Upper lobe of right lung (tissue), 1 donor: Measurements from ENCODE around the gene INIP. TPM values are rescaled to one million over a fixed set of nuclear protein-coding genes. Genes with fewer than 3 reads are reported as not detected.

Source experiments
- ATAC-seq: fragments of 200-7000 bp; cut with Tn5 transposase; one replicate; pipeline ENCODE4 v1.9.1; 2020; ENCODE audit warnings: mild to moderate bottlenecking, moderate library complexity
- DNase-seq: peaks from one replicate; pipeline ENCODE4 v3.0.0-alpha.2; 2020
- H3K27ac ChIP-seq: fragments of 200-600 bp; one replicate; pipeline ENCODE4 v1.8.0; 2022
- H3K27me3 ChIP-seq: fragments of 200-600 bp; one replicate; pipeline ENCODE4 v1.8.0; 2022; ENCODE audit warnings: mild to moderate bottlenecking
- H3K36me3 ChIP-seq: fragments of 200-600 bp; one replicate; pipeline ENCODE4 v1.8.0; 2022
- H3K4me1 ChIP-seq: fragments of 200-600 bp; one replicate; pipeline ENCODE4 v1.8.0; 2022
- H3K4me3 ChIP-seq: fragments of 200-600 bp; one replicate; pipeline ENCODE4 v1.8.0; 2022; ENCODE audit warnings: mild to moderate bottlenecking
- H3K9me3 ChIP-seq: fragments of 200-600 bp; one replicate; pipeline ENCODE4 v1.8.0; 2022
- intact Hi-C: fragments of 100-400 bp; cut with DNase I; formaldehyde crosslinking; loops from one replicate; pipeline ENCODE4 v1.11.0; 2022
- total RNA-seq: library from RNA; stranded (reverse); fragmentation: NEBNext Ultra II Directional; extraction: Animal tissue kit (Norgen Biotek cat#: 25700); gene quantifications from one replicate; pipeline ENCODE4 v1.2.1, GENCODE V29; 2021
- TF ChIP-seq, protein P1 (sequence below): fragments of 200-600 bp; IDR thresholded peaks from one replicate; pipeline ENCODE4 v1.8.0; 2022; ENCODE audit warnings: antibody characterized with exemption
- donor health status: DM: no; HTN: yes; CAD: no; lungs with severe emphysema.

Gene INIP
- total RNA-seq, 1 donor from 2014 or later = 22.7 TPM

DNA sequence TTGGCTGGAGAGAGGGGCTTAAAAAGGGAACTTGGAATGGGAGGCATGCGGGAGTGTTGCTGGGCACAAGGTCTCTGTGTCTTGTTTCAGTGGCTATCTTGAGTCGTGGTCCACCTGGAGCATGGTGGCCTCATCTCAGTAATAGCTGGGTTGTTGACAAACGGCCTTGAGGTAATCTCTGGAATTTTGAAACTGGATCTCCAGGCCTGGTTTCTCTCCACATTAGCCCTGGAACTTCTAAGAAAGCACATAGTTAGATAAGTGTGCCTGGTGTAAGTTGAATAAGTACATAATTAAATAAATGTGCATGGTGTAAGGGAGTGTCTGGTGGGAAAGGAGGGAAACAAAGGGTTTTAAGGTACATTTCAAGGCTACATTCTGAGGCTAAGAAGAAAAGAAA is 62.2 kb downstream of the INIP start:
- TF ChIP-seq, protein P1, sequence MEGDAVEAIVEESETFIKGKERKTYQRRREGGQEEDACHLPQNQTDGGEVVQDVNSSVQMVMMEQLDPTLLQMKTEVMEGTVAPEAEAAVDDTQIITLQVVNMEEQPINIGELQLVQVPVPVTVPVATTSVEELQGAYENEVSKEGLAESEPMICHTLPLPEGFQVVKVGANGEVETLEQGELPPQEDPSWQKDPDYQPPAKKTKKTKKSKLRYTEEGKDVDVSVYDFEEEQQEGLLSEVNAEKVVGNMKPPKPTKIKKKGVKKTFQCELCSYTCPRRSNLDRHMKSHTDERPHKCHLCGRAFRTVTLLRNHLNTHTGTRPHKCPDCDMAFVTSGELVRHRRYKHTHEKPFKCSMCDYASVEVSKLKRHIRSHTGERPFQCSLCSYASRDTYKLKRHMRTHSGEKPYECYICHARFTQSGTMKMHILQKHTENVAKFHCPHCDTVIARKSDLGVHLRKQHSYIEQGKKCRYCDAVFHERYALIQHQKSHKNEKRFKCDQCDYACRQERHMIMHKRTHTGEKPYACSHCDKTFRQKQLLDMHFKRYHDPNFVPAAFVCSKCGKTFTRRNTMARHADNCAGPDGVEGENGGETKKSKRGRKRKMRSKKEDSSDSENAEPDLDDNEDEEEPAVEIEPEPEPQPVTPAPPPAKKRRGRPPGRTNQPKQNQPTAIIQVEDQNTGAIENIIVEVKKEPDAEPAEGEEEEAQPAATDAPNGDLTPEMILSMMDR = no peak
- no peaks in the 10 kb centered on the region for H3K36me3 ChIP-seq
- intact Hi-C loops = no loop called here
- H3K27ac ChIP-seq = no peak overlapping the region
- DNase-seq (no peak), ATAC-seq (no peak)
- H3K27me3 ChIP-seq = no peaks in the 10 kb centered on the region
- no peaks in the 10 kb centered on the region for H3K9me3 ChIP-seq
- no peaks in the 10 kb centered on the region for H3K4me1 ChIP-seq
- no peak overlapping the region for H3K4me3 ChIP-seq

DNA sequence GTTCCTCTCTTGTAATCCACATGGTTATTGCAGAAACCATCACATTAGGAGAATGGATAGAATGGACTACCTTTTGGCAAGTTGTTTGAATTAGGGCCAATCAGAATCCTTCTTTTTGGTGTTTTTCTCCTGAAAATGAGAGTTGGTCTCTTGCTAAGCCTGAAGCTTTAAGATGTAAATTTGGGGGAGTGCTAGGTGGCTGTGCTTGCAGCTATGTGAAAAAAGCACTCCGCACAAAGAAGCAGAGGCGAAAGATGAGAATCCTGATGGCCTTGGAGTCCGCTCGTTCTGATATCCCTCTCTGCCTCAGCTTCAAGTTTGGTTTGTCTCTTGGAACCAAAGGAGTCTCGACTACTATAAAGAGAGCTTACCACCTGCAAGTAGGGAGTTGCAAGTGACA is 63.6 kb downstream of the INIP start:
- Histone ChIP-seq H3K27ac (no peak overlapping the region), H3K27me3 (no peaks in the 10 kb centered on the region), H3K4me3 (no peak overlapping the region), H3K36me3 (no peaks in the 10 kb centered on the region), H3K9me3 (no peaks in the 10 kb centered on the region), H3K4me1 (no peaks in the 10 kb centered on the region)
- intact Hi-C loops = no loop called here
- DNase-seq (no peak), ATAC-seq (no peak)
- TF ChIP-seq, protein P1 = no peak

DNA sequence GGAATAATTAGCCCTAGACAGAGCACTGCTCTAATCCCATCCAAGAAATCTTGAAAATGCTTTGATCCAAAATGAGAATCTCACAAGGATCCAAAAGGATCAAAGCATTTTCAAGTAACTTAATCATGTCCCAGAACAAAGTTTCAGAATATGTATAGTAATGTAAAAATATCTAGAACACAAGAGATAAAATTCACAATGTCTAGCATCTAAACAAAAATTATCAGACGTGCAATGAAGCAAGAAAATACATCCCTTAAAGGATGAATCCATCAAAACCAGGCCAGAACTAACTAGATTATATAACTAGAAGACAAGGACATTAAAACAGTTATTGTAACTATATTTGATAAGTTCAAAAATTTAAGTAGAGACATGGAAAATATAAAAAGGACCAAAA is 69.3 kb downstream of the INIP start:
- intact Hi-C loops = no loop called here
- no peaks in the 10 kb centered on the region for H3K9me3 ChIP-seq
- H3K36me3 ChIP-seq = no peaks in the 10 kb centered on the region
- H3K4me3 ChIP-seq = no peak overlapping the region
- no peak overlapping the region for H3K27ac ChIP-seq
- TF ChIP-seq, protein P1 = no peak
- H3K27me3 ChIP-seq = no peaks in the 10 kb centered on the region
- no peak for DNase-seq
- H3K4me1 ChIP-seq = no peaks in the 10 kb centered on the region
- no peak for ATAC-seq

DNA sequence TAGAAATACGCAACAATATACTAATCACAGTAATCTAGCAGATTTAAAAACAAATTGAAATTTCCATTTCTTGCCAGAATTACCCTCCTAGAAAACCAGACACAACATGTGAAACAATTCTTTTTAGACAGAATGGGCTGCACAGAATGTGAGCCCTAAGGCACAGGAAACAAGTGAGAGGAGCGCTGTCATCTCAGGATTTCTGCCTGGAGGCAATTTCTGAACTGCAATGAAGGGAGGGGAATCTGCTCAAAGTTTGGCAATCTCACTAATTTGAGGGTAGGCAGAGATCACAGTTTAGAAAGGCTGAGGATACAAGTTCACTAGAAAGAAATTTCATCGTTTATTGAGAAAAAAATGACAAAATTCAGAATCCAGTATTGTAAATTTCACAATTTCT is 70.3 kb downstream of the INIP start:
- ATAC-seq (no peak), DNase-seq (no peak)
- no peaks in the 10 kb centered on the region for H3K36me3 ChIP-seq
- intact Hi-C loops = no loop called here
- TF ChIP-seq, protein P1 = no peak
- no peak overlapping the region for H3K4me3 ChIP-seq
- H3K27me3 ChIP-seq = no peaks in the 10 kb centered on the region
- no peaks in the 10 kb centered on the region for H3K4me1 ChIP-seq
- no peak overlapping the region for H3K27ac ChIP-seq
- no peaks in the 10 kb centered on the region for H3K9me3 ChIP-seq

DNA sequence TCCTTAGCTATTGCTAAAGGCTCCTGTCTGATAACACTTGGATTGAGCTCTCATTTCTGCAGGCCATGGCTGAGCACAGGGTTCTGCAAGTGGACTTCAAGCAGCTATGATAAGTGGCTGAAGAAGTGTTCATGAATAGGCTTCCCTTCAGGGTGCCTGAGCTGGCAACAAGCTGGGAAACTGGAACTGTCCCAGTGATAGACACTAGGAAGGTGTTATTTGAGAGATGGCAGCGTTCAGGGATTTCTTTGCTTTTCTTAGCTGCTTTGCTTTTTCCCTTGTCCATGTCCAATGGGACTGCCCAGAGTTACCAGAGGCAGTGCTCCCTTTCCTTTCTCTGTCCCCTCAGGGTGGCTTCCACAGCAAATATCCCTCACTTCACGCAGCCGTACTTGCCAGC is 75.8 kb downstream of the INIP start:
- Histone ChIP-seq H3K36me3 (no peaks in the 10 kb centered on the region), H3K27ac (no peak overlapping the region), H3K9me3 (no peaks in the 10 kb centered on the region), H3K27me3 (no peaks in the 10 kb centered on the region), H3K4me3 (no peak overlapping the region), H3K4me1 (no peaks in the 10 kb centered on the region)
- intact Hi-C loops = no loop called here
- DNase-seq (no peak), ATAC-seq (no peak)
- TF ChIP-seq, protein P1 = no peak

DNA sequence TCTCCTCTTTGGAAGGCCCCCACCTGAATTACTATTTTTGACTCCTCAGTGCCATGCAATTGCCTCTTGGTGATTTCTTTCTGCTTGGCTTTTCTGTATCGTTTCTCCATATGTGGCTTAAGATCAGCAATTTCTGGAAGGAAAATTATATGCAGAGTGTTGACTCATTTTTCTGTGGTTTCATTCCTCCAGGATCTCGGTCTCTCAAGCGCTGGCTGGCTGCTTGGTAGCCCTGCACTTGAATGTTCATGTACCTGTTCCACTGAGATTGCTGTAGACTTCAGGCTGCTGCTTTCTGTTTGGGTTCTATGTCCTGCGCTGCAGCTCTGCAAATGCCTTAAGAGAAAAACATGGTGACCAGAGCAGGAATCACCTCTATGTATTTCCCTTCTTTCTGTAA is 77.6 kb downstream of the INIP start:
- no peak overlapping the region for H3K4me3 ChIP-seq
- H3K9me3 ChIP-seq = no peaks in the 10 kb centered on the region
- ATAC-seq = no peak
- H3K36me3 ChIP-seq = no peaks in the 10 kb centered on the region
- H3K4me1 ChIP-seq = no peaks in the 10 kb centered on the region
- no peak overlapping the region for H3K27ac ChIP-seq
- no peak for DNase-seq
- no peaks in the 10 kb centered on the region for H3K27me3 ChIP-seq
- TF ChIP-seq, protein P1 = no peak
- intact Hi-C loops = no loop called here
